ENCODE measurements around the gene ISLR2. TPM values are rescaled to one million over a fixed set of nuclear protein-coding genes. Genes with fewer than 3 reads are reported as not detected.

Gene ISLR2
- polyA plus RNA-seq, 1 donor (not counting 4 experiments of a cell fraction or from before 2014, with no cell fraction given), result not detected

GRCh38 chr15:74133694-74134386, 3.5 kb downstream of the ISLR2 start:
- H3K9me3 ChIP-seq (ENCODE audit: control insufficient read depth, low read depth, low read length), result no peaks in the 10 kb centered on the region
- no peak for DNase-seq (ENCODE audit: low read depth, low spot score)
- TF ChIP-seq, protein P1, sequence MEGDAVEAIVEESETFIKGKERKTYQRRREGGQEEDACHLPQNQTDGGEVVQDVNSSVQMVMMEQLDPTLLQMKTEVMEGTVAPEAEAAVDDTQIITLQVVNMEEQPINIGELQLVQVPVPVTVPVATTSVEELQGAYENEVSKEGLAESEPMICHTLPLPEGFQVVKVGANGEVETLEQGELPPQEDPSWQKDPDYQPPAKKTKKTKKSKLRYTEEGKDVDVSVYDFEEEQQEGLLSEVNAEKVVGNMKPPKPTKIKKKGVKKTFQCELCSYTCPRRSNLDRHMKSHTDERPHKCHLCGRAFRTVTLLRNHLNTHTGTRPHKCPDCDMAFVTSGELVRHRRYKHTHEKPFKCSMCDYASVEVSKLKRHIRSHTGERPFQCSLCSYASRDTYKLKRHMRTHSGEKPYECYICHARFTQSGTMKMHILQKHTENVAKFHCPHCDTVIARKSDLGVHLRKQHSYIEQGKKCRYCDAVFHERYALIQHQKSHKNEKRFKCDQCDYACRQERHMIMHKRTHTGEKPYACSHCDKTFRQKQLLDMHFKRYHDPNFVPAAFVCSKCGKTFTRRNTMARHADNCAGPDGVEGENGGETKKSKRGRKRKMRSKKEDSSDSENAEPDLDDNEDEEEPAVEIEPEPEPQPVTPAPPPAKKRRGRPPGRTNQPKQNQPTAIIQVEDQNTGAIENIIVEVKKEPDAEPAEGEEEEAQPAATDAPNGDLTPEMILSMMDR (optimal IDR thresholded peaks at IDR 0.05 in 1 of 3, IDR thresholded peaks at IDR 0.05 in 1 of 3, conservative IDR thresholded peaks at IDR 0.05 in 1 of 3; ENCODE audit: extremely low read depth in 1 of 3, insufficient read depth in 2 of 3, low read length in 3 of 3), result no peak
- peak; percentile 79 for TF ChIP-seq EZH2 (IDR thresholded peaks at IDR 0.05; ENCODE audit: low read length)
- dilution Hi-C loops (cut with MboI; ENCODE audit: extremely low pct_ligation_motif_present, low sequenced_read_pairs), result no loop called here
- H3K27me3 ChIP-seq (ENCODE audit: control insufficient read depth, extremely low read depth, insufficient read depth, low read length), result peaks cover 98% of the 10 kb centered on the region
- no peak overlapping the region for H3K4me3 ChIP-seq (ENCODE audit: control insufficient read depth in 2 of 3, extremely low read depth in 1 of 3, insufficient read depth in 2 of 3, low read depth in 1 of 3, low read length in 3 of 3)
- no peak overlapping the region for H3K9ac ChIP-seq (ENCODE audit: control insufficient read depth, extremely low read depth, insufficient read depth, low read length)
- no peaks in the 10 kb centered on the region for H3K79me2 ChIP-seq (ENCODE audit: control insufficient read depth, insufficient read depth, low read length)
- H2AFZ ChIP-seq (ENCODE audit: control insufficient read depth, low read length), result no peak overlapping the region
- no peaks in the 10 kb centered on the region for H3K36me3 ChIP-seq (ENCODE audit: control insufficient read depth in 2 of 2, extremely low read depth in 1 of 2, insufficient read depth in 2 of 2, low read length in 2 of 2)
- H4K20me1 ChIP-seq (ENCODE audit: control insufficient read depth, extremely low read depth, insufficient read depth, low read length), result peaks cover 6% of the 10 kb centered on the region
- FAIRE-seq, result no peak
- H3K4me1 ChIP-seq (ENCODE audit: control insufficient read depth, extremely low read depth, insufficient read depth, low read length), result peaks cover 7% of the 10 kb centered on the region
- H3K9me1 ChIP-seq (ENCODE audit: control insufficient read depth, extremely low read depth, insufficient read depth, low read length), result no peaks in the 10 kb centered on the region
- H3K4me2 ChIP-seq (ENCODE audit: control insufficient read depth, extremely low read depth, insufficient read depth, low read depth, low read length), result no peak overlapping the region
- H3K27ac ChIP-seq (ENCODE audit: control insufficient read depth, insufficient read depth, low read length), result no peak overlapping the region

DNA sequence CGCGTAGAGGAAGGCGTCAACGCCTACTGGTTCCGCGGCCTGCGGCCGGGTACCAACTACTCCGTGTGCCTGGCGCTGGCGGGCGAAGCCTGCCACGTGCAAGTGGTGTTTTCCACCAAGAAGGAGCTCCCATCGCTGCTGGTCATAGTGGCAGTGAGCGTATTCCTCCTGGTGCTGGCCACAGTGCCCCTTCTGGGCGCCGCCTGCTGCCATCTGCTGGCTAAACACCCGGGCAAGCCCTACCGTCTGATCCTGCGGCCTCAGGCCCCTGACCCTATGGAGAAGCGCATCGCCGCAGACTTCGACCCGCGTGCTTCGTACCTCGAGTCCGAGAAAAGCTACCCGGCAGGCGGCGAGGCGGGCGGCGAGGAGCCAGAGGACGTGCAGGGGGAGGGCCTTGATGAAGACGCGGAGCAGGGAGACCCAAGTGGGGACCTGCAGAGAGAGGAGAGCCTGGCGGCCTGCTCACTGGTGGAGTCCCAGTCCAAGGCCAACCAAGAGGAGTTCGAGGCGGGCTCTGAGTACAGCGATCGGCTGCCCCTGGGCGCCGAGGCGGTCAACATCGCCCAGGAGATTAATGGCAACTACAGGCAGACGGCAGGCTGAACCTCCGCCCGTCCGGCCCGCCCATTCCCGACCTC, 4.1 kb downstream of the ISLR2 start:
- TF ChIP-seq EZH2 (IDR thresholded peaks at IDR 0.05; ENCODE audit: low read length), result peak; percentile 51
- TF ChIP-seq, protein P1 (optimal IDR thresholded peaks at IDR 0.05 in 1 of 3, IDR thresholded peaks at IDR 0.05 in 1 of 3, conservative IDR thresholded peaks at IDR 0.05 in 1 of 3; ENCODE audit: extremely low read depth in 1 of 3, insufficient read depth in 2 of 3, low read length in 3 of 3), result peak; percentile 18 to 74 (median 56)
- DNase-seq (ENCODE audit: low read depth, low spot score) (no peak), FAIRE-seq (no peak)
- peaks cover 94% of the 10 kb centered on the region for H3K27me3 ChIP-seq (ENCODE audit: control insufficient read depth, extremely low read depth, insufficient read depth, low read length)
- no peak overlapping the region for H2AFZ ChIP-seq (ENCODE audit: control insufficient read depth, low read length)
- dilution Hi-C loops (cut with MboI; ENCODE audit: extremely low pct_ligation_motif_present, low sequenced_read_pairs), result no loop called here
- no peak overlapping the region for H3K4me3 ChIP-seq (ENCODE audit: control insufficient read depth in 2 of 3, extremely low read depth in 1 of 3, insufficient read depth in 2 of 3, low read depth in 1 of 3, low read length in 3 of 3)
- peaks cover 6% of the 10 kb centered on the region for H4K20me1 ChIP-seq (ENCODE audit: control insufficient read depth, extremely low read depth, insufficient read depth, low read length)
- H3K27ac ChIP-seq (ENCODE audit: control insufficient read depth, insufficient read depth, low read length), result no peak overlapping the region
- H3K4me2 ChIP-seq (ENCODE audit: control insufficient read depth, extremely low read depth, insufficient read depth, low read depth, low read length), result no peak overlapping the region
- no peaks in the 10 kb centered on the region for H3K9me3 ChIP-seq (ENCODE audit: control insufficient read depth, low read depth, low read length)
- no peaks in the 10 kb centered on the region for H3K9me1 ChIP-seq (ENCODE audit: control insufficient read depth, extremely low read depth, insufficient read depth, low read length)
- peaks cover 7% of the 10 kb centered on the region for H3K4me1 ChIP-seq (ENCODE audit: control insufficient read depth, extremely low read depth, insufficient read depth, low read length)
- no peaks in the 10 kb centered on the region for H3K36me3 ChIP-seq (ENCODE audit: control insufficient read depth in 2 of 2, extremely low read depth in 1 of 2, insufficient read depth in 2 of 2, low read length in 2 of 2)
- H3K79me2 ChIP-seq (ENCODE audit: control insufficient read depth, insufficient read depth, low read length), result no peaks in the 10 kb centered on the region
- no peak overlapping the region for H3K9ac ChIP-seq (ENCODE audit: control insufficient read depth, extremely low read depth, insufficient read depth, low read length)
